GM12878 (cell line): ENCODE data around the gene MYBPC2. TPM values are rescaled to one million over a fixed set of nuclear protein-coding genes. Genes with fewer than 3 reads are reported as not detected.

Experiments
- BCL3 ChIP-seq: IDR thresholded peaks from 2 replicates; pipeline ENCODE4 v1.6.1; 2011; ENCODE audit warnings: borderline replicate concordance, low read depth, mild to moderate bottlenecking, moderate library complexity, low read length; ENCODE audit not compliant: insufficient read depth, poor library complexity, severe bottlenecking
- CHD2 ChIP-seq: IDR thresholded peaks from 2 replicates; pipeline ENCODE4 v1.6.1; 2011; ENCODE audit warnings: low read depth, low read length, improper control_type of control experiment, borderline replicate concordance
- CHD4 ChIP-seq: fragments of 200-600 bp; sonication (generic); IDR thresholded peaks from 2 replicates; pipeline ENCODE4 v1.6.1; 2016; ENCODE audit warnings: mild to moderate bottlenecking
- DPF2 ChIP-seq: fragments of 450-650 bp; IDR thresholded peaks from 2 replicates; pipeline ENCODE4 v1.6.1; 2017; ENCODE audit warnings: mild to moderate bottlenecking
- E2F4 ChIP-seq: IDR thresholded peaks from 2 replicates; pipeline ENCODE4 v1.6.1; 2012; ENCODE audit warnings: low read depth, low read length, improper control_type of control experiment
- ELK1 ChIP-seq: IDR thresholded peaks from 2 replicates; pipeline ENCODE4 v1.6.1; 2012; ENCODE audit warnings: low read depth, low read length, improper control_type of control experiment
- FOXK2 ChIP-seq: fragments of 450-650 bp; IDR thresholded peaks from 2 replicates; pipeline ENCODE4 v1.6.1; 2017; ENCODE audit warnings: mild to moderate bottlenecking, moderate library complexity
- IKZF1 ChIP-seq: fragments of 450-650 bp; conservative IDR thresholded peaks from 2 replicates; pipeline ENCODE4 v1.6.1; 2017; ENCODE audit warnings: antibody characterized with exemption, mild to moderate bottlenecking
- LARP7 ChIP-seq: fragments of 450-650 bp; IDR thresholded peaks from 2 replicates; pipeline ENCODE4 v1.6.1; 2017; ENCODE audit warnings: mild to moderate bottlenecking
- MEF2B ChIP-seq: fragments of 450-650 bp; IDR thresholded peaks from 2 replicates; pipeline ENCODE4 v1.6.1; 2018; ENCODE audit warnings: mild to moderate bottlenecking, moderate library complexity; ENCODE audit not compliant: partially characterized antibody, poor library complexity, severe bottlenecking
- NR2F1 ChIP-seq: fragments of 450-650 bp; conservative IDR thresholded peaks from 2 replicates; pipeline ENCODE4 v1.6.1; 2017; ENCODE audit warnings: mild to moderate bottlenecking
- NRF1 ChIP-seq: conservative IDR thresholded peaks from 2 replicates; pipeline ENCODE4 v1.6.1; 2011; ENCODE audit warnings: mild to moderate bottlenecking, low read depth, low read length, improper control_type of control experiment
- PAX5 ChIP-seq: IDR thresholded peaks from 2 replicates; pipeline ENCODE4 v1.6.1; 2011; ENCODE audit warnings: low read depth, low read length, borderline replicate concordance
- PKNOX1 ChIP-seq: fragments of 450-650 bp; IDR thresholded peaks from 2 replicates; pipeline ENCODE4 v1.6.1; 2016; ENCODE audit warnings: mild to moderate bottlenecking
- POLR2A ChIP-seq: IDR thresholded peaks from 2 replicates; pipeline ENCODE4 v1.6.1; 2011; ENCODE audit warnings: low read depth, mild to moderate bottlenecking, low read length
- POLR2AphosphoS2 ChIP-seq: IDR thresholded peaks from 2 replicates; pipeline ENCODE4 v1.6.1; 2011; ENCODE audit warnings: low read depth, mild to moderate bottlenecking, low read length, improper control_type of control experiment, moderate library complexity
- POLR2AphosphoS5 ChIP-seq: IDR thresholded peaks from 2 replicates; pipeline ENCODE4 v1.6.1; 2011; ENCODE audit warnings: mild to moderate bottlenecking, low read length, inconsistent platforms
- POU2F2 ChIP-seq: IDR thresholded peaks from 3 replicates; pipeline ENCODE4 v1.6.1; 2011; ENCODE audit warnings: low read depth, mild to moderate bottlenecking, low read length, borderline replicate concordance
- RB1 ChIP-seq: fragments of 450-650 bp; formaldehyde crosslinking; IDR thresholded peaks from 2 replicates; pipeline ENCODE4 v1.6.1; 2017; ENCODE audit warnings: mild to moderate bottlenecking, borderline replicate concordance
- SIN3A ChIP-seq: IDR thresholded peaks from 2 replicates; pipeline ENCODE4 v1.6.1; 2012; ENCODE audit warnings: low read depth, low read length, improper control_type of control experiment
- SKIL ChIP-seq: fragments of 450-650 bp; IDR thresholded peaks from 2 replicates; pipeline ENCODE4 v1.6.1; 2017; ENCODE audit warnings: mild to moderate bottlenecking, low read depth, inconsistent platforms; ENCODE audit not compliant: poor library complexity, severe bottlenecking
- SP1 ChIP-seq: IDR thresholded peaks from one replicate; pipeline ENCODE4 v1.6.1; 2011; ENCODE audit warnings: low read depth, low read length
- SRF ChIP-seq, 2 experiments: IDR thresholded peaks; 2 replicates each; pipeline ENCODE4 v1.6.1; 2011; ENCODE audit warnings: low read depth in 2 of 2, low read length in 2 of 2, mild to moderate bottlenecking in 1 of 2, moderate library complexity in 1 of 2
- SUZ12 ChIP-seq: fragments of 200-600 bp; sonication (generic); IDR thresholded peaks from one replicate; pipeline ENCODE4 v1.6.1; 2018; ENCODE audit warnings: antibody characterized with exemption, mild to moderate bottlenecking; ENCODE audit not compliant: unreplicated experiment
- polyA plus RNA-seq, 11 experiments: library from polyadenylated mRNA; depleted of rRNA in 4 of 11; unstranded in 6 of 11; stranded (reverse) in 5 of 11; fragments of >200 nt; fragmentation: Nextera tagmentation in 4 of 11; fragmentation: Illumina TruSeq in 1 of 11; extraction: Ambion mirVana in 4 of 11; extraction: Trizol in 1 of 11; gene quantifications; 1 replicate in 1 of 11; 2 replicates in 10 of 11; pipeline versions ENCODE4 v1.2.1 to v1.2.3, GENCODE V29; 2011 to 2016; ENCODE audit warnings: inconsistent platforms in 2 of 11, missing spikeins in 2 of 11, low read depth in 1 of 11
- total RNA-seq, 4 experiments: library from RNA; depleted of rRNA in 3 of 4; stranded (reverse); fragments of >200 nt in 3 of 4; fragmentation: Illumina TruSeq in 1 of 4; extraction: Trizol in 1 of 4; gene quantifications; 2 replicates each; pipeline versions ENCODE4 v1.2.1 to v1.2.3, GENCODE V29; 2013 to 2021

MYBPC2 gene
- total and polyA plus RNA-seq, 10 of the 15 experiments (the other 5 are each of a cell fraction or from before 2014, with no cell fraction given), result 0.09 to 2.6 (median 0.61) TPM

GRCh38 chr19:50383852-50384684 lies 48.6 kb upstream of the MYBPC2 start, which contains the start of gene POLD1 (continued):
- TF ChIP-seq BCL3 (peak; percentile 22), SP1 (peak; percentile 22), CHD4 (no peak), ELK1 (0 out of 2 replicates have a peak, but pooled peaks have one; percentile 29), SRF (IDR thresholded peaks at IDR 0.05; ENCODE audit: low read depth in 2 of 2, low read length in 2 of 2) (peak; percentile 93 to 95), RB1 (peak; percentile 97; the same call in 1 of the 2 replicates), POU2F2 (no peak), MEF2B (no peak), POLR2AphosphoS5 (peak; percentile 69; the same call in 1 of the 2 replicates), DPF2 (peak; percentile 46; the same call in 1 of the 2 replicates), IKZF1 (peak; percentile 42; the same call in 1 of the 2 replicates), POLR2AphosphoS2 (peak; percentile 88), PKNOX1 (peak; percentile 36; the same call in 1 of the 2 replicates), PAX5 (peak; percentile 80), CHD2 (0 out of 2 replicates have a peak, but pooled peaks have one; percentile 46), SUZ12 (no peak), NR2F1 (peak; percentile 97), E2F4 (peak; percentile 92), SKIL (no peak), NRF1 (peak; percentile 67), FOXK2 (no peak), LARP7 (no peak), SIN3A (peak; percentile 37; the same call in 1 of the 2 replicates), POLR2A (peak; percentile 89)
